Measurements from ENCODE around the gene EXOC4.

Gene EXOC4

GRCh38 chr7:133645884-133646391, 393.1 kb downstream of the EXOC4 start:
- DNase-seq = no peak

GRCh38 chr7:133646472-133647315, 393.8 kb downstream of the EXOC4 start:
- no peak for DNase-seq

GRCh38 chr7:133649593-133649992, 396.7 kb downstream of the EXOC4 start:
- DNase-seq = no peak

- DNase-seq = no peak
Measured at GRCh38 chr7:133650069-133650468, 397.2 kb downstream of the EXOC4 start.

- no peak for DNase-seq
Measured at GRCh38 chr7:133650487-133651300, 397.8 kb downstream of the EXOC4 start.

GRCh38 chr7:133652547-133652946, 399.7 kb downstream of the EXOC4 start:
- no peak for DNase-seq

GRCh38 chr7:133654547-133654946, 401.7 kb downstream of the EXOC4 start:
- no peak for DNase-seq

GRCh38 chr7:133662276-133662675, 409.4 kb downstream of the EXOC4 start:
- no peak for DNase-seq

GRCh38 chr7:133662830-133663229, 410.0 kb downstream of the EXOC4 start:
- no peak for DNase-seq

GRCh38 chr7:133664528-133664927, 411.6 kb downstream of the EXOC4 start:
- no peak for DNase-seq

- DNase-seq = no peak
Measured at GRCh38 chr7:133668296-133669060, 415.6 kb downstream of the EXOC4 start.

GRCh38 chr7:133669061-133669455, 416.2 kb downstream of the EXOC4 start:
- no peak for DNase-seq

GRCh38 chr7:133670250-133670649, 417.4 kb downstream of the EXOC4 start:
- DNase-seq = no peak

- DNase-seq = no peak
Measured at GRCh38 chr7:133672866-133673265, 420.0 kb downstream of the EXOC4 start.

- DNase-seq = no peak
Measured at GRCh38 chr7:133674079-133674763, 421.3 kb downstream of the EXOC4 start.

- no peak for DNase-seq
Measured at GRCh38 chr7:133675510-133676218, 422.8 kb downstream of the EXOC4 start.

GRCh38 chr7:133676805-133677370, 424.0 kb downstream of the EXOC4 start:
- no peak for DNase-seq

GRCh38 chr7:133678137-133678814, 425.4 kb downstream of the EXOC4 start:
- DNase-seq = no peak

GRCh38 chr7:133679977-133680376, 427.1 kb downstream of the EXOC4 start:
- no peak for DNase-seq

GRCh38 chr7:133681529-133681928, 428.7 kb downstream of the EXOC4 start:
- no peak for DNase-seq

All from activated CD8-positive, alpha-beta memory T cell treated with anti-CD3 and anti-CD28 coated beads for 24 hours (primary cell).